CD4-positive, alpha-beta T cell treated with Interleukin-4 for 4 hours (primary cell): ENCODE data around the gene AP3S2.
"Not testable (repeated sequence)": the region's sequence is repeated elsewhere in the genome, so short reads cannot be mapped to it uniquely, and the experiment has no call there.

Experiments used
- DNase-seq: peaks from one replicate; pipeline ENCODE4 v3.0.0-alpha.2; 2020

Gene AP3S2

DNA sequence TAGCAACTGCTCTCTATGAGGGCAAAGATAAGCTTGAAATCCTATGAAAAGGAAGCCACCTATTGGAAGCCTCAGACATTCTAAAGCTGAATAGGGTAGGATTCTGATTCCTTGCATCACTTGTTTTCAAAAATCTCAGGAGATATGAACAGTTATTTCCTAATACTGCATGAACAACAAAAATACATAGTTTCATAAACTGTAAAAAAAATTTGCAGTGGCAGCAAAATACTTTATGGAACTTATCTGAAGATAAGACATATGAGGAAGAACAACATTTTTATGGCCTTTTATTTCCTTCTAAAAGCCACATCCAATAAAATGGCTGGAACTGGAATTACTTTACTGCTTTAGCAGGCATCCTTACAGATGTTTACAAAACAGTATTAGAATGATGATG lies 29.9 kb downstream of the AP3S2 start:
- DNase-seq = no peak

GRCh38 chr15:89860891-89861290 lies 32.9 kb downstream of the AP3S2 start:
- DNase-seq = no peak

- no peak for DNase-seq
Measured at GRCh38 chr15:89860431-89860830, 33.4 kb downstream of the AP3S2 start.

DNA sequence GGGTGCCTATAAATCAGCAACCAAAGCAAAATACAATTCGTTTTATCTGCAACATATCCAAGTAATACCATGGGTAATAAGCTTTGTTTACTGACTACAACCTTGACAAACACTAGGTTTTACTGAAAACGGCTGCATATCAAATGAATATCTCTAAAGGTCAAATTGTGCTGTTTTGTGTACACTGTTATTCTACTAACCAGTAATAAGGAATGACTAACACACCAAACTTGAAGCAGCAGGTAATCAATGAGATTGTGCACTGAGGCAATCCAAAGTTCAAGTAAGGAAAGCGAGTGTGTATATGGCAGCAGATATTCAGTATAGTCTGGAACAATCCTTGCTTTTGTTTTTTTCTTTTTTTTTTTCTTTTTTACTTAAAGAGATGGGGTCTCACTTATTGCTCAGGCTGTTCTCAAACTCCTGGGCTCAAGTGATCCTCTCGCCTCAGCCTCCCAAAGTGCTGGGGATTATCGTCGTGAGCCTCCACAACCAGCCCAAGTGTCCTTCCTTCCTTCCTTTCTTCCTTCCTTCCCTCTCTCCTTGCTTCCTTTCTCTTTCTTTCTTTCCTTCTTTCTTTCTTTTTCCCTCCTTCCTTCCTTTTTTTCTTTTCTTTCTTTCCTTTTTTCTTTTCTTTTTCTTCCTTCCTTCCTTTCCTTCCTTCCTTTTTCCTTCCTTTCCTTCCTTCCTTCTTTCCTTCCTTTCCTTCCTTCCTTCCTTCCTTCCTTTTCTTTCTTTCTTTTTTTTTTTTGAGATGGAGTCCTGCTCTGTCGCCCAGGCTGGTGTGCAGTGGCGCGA lies 34.9 kb downstream of the AP3S2 start:
- DNase-seq = no peak

GRCh38 chr15:89857673-89858072 lies 36.1 kb downstream of the AP3S2 start:
- no peak for DNase-seq

DNA sequence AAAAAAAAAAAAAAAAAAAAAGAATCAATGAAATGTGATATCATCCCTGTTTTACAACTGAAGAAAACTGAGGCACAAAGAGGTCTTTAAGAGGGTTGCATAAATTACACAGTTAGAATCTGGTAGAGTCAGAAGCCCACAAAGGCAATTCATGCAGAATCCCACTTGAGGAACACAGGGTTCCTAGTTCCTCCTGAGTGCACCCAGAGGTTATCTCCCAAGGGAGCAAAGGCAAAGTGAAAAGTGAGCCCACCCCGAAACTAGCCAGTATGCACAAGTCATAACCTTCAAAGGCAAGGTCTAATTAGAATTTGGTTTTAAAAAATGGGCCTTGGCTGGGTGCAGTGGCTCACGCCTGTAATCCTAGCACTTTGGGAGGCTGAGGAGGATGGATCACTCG lies 37.8 kb downstream of the AP3S2 start:
- DNase-seq = no peak

DNA sequence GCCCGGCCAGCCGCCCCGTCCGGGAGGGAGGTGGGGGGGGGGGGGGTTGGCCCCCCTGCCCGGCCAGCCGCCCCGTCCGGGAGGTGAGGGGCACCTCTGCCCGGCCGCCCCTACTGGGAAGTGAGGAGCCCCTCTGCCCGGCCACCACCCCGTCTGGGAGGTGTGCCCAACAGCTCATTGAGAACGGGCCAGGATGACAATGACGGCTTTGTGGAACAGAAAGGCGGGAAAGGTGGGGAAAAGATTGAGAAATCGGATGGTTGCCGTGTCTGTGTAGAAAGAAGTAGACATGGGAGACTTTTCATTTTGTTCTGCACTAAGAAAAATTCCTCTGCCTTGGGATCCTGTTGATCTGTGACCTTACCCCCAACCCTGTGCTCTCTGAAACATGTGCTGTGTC lies 38.9 kb downstream of the AP3S2 start:
- DNase-seq = not testable (repeated sequence)

GRCh38 chr15:89852342-89852995 lies 41.3 kb downstream of the AP3S2 start:
- DNase-seq = no peak

- no peak for DNase-seq
Measured at GRCh38 chr15:89851673-89852341, 42.0 kb downstream of the AP3S2 start.

GRCh38 chr15:89848970-89849292 lies 44.9 kb downstream of the AP3S2 start:
- no peak for DNase-seq

- no peak for DNase-seq
Measured at GRCh38 chr15:89847101-89847500, 46.7 kb downstream of the AP3S2 start.

DNA sequence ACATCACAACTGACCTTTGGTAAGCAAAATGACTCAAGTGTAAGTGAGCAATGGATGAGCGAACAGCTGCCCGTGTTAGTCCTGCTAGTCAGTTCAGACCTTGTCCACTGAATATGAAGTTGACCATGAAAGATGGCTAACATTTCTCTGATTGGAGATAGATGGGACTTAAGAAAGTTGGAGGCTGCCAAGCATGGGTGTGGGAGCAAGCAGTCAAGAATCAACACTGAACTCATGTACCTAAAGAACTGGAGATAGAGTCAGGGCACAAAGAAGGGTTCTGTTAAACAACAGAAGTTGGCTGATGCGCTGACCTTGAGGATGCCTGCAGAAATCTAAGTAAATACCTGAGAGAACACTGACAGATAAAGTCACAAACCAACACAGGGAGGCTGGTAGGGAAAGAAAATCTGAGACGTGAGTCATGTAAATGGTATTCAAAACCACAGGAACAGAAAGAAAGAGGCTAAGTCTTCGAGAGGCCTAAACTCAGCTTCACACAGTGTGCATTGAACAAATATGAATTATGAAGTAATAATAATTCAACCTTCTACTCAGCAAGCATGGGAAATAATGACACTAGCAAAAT lies 48.4 kb downstream of the AP3S2 start:
- DNase-seq = no peak

- no peak for DNase-seq
Measured at GRCh38 chr15:89841962-89842361, 51.8 kb downstream of the AP3S2 start.

- DNase-seq = no peak
Measured at GRCh38 chr15:89841306-89841705, 52.5 kb downstream of the AP3S2 start.

GRCh38 chr15:89839167-89839810 lies 54.5 kb downstream of the AP3S2 start:
- no peak for DNase-seq

DNA sequence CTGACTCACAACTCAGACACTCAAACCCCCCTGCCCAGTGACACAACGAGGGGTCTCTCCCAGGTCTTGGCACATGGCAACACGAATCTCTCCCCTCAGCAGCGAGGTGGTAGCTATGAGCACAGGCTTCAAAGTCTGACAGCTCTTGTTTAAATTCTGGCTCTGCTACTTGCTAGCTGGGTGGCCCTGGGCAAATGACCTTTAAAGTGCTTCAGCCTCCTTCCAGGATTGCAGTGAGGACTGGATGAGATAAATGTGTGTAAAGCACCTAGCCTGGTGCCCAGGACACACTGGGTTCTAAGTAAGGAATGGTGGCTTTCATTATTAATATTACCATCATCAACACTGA lies 56.0 kb downstream of the AP3S2 start:
- DNase-seq = no peak

GRCh38 chr15:89837134-89837829 lies 56.5 kb downstream of the AP3S2 start:
- DNase-seq = no peak

DNA sequence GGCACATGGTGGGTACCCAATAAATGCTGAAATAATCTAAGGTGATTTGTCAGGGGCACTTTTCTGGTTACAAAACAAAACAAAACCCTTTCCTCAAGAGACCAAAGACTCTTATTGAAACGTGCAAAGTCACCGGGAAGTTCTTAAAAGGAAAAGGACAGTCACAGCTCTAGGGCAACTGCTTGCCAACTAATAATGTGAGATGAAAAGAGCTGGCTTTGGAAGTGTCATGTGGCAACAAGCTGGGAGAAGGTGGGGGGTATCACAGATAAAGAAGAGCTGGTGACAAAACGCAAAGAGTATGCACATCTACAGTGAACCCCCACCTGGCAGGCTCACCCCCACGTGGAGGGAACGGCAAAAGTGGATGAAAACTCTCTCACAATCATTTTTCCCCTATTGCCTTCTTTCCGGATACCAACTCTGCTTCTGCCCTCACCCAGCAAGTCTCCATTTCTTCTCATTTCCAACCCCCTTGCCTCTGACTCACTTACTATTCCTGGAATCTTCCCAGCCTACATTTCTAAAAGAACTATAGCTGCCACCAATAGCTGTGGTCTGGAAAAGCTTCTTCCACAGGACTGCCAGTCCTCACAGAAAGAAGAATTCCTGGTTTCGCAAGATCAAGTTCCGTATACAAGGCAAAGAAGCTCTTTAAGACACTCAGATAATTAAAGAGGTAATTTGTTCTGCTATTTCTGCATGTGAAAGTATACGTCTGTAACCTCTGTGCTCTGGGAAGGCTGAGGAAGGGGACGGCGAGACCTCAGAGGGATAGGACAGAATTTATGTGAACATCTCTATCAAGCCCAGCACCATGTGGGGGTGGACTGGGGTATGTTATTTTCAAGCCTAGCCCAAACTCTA lies 57.3 kb downstream of the AP3S2 start:
- DNase-seq = no peak

- no peak for DNase-seq
Measured at GRCh38 chr15:89835176-89835564, 58.6 kb downstream of the AP3S2 start.

GRCh38 chr15:89834465-89835175 lies 59.2 kb downstream of the AP3S2 start:
- not testable (repeated sequence) for DNase-seq

GRCh38 chr15:89833966-89834365 lies 59.8 kb downstream of the AP3S2 start:
- DNase-seq = no peak
